Kidney glomerular epithelial cell (primary cell): ENCODE measurements around the gene ODC1.
"Not testable (repeated sequence)": the region's sequence is repeated elsewhere in the genome, so short reads cannot be mapped to it uniquely, and the experiment has no call there.

ENCODE experiments used
- DNase-seq: peaks from one replicate; lab custom pipeline; 2025; lab: John Stamatoyannopoulos, UW

The ODC1 gene

GRCh38 chr2:10452956-10453904, 5.1 kb upstream of the ODC1 start:
- DNase-seq = no peak

GRCh38 chr2:10452312-10452711, 4.2 kb upstream of the ODC1 start:
- DNase-seq = peak; percentile 41

- DNase-seq = no peak
These were observed 3.7 kb upstream of the ODC1 start for GRCh38 chr2:10451819-10452218.

GRCh38 chr2:10449838-10450691, 1.9 kb upstream of the ODC1 start:
- no peak for DNase-seq

- no peak for DNase-seq
These were observed 1.3 kb upstream of the ODC1 start for GRCh38 chr2:10449486-10449831.

GRCh38 chr2:10448576-10449485, 704 bp upstream of the ODC1 start:
- no peak for DNase-seq

GRCh38 chr2:10447300-10447894, 730 bp downstream of the ODC1 start:
- DNase-seq = peak; percentile 72

GRCh38 chr2:10446631-10447030, 1.5 kb downstream of the ODC1 start:
- DNase-seq = no peak

GRCh38 chr2:10444463-10444862, 3.7 kb downstream of the ODC1 start:
- DNase-seq = no peak

GRCh38 chr2:10442469-10443126, 5.5 kb downstream of the ODC1 start:
- DNase-seq = not testable (repeated sequence)

GRCh38 chr2:10441948-10442347, 6.2 kb downstream of the ODC1 start:
- no peak for DNase-seq

- no peak for DNase-seq
These were observed 7.4 kb downstream of the ODC1 start for GRCh38 chr2:10440736-10441135.

- no peak for DNase-seq
These were observed 8.2 kb downstream of the ODC1 start for GRCh38 chr2:10439971-10440370.

GRCh38 chr2:10439185-10439879, 8.8 kb downstream of the ODC1 start:
- DNase-seq = no peak

GRCh38 chr2:10438688-10439087, 9.4 kb downstream of the ODC1 start:
- DNase-seq = no peak

GRCh38 chr2:10437806-10438205, 10.3 kb downstream of the ODC1 start:
- no peak for DNase-seq

GRCh38 chr2:10436583-10437110, 11.5 kb downstream of the ODC1 start:
- no peak for DNase-seq

GRCh38 chr2:10435820-10436204, 12.3 kb downstream of the ODC1 start:
- no peak for DNase-seq

- DNase-seq = peak; percentile 69
These were observed 13.0 kb downstream of the ODC1 start for GRCh38 chr2:10434886-10435819.
